Large intestine (tissue), 3 donors: ENCODE results near the gene OPCML. TPM values are rescaled to one million over a fixed set of nuclear protein-coding genes. Genes with fewer than 3 reads are reported as not detected.

ENCODE experiments used
- DNase-seq, 2 donors: peaks; one replicate each; pipeline versions ENCODE4 v3.0.0 to v3.0.0-alpha.2; 2013
- H3K27ac ChIP-seq: one replicate; pipeline ENCODE4 v1.5.1; 2013; ENCODE audit warnings: low read length
- H3K27me3 ChIP-seq: 2 replicates; pipeline ENCODE4 v1.6.1; 2013; ENCODE audit warnings: low read length; ENCODE audit not compliant: control insufficient read depth, insufficient read depth
- H3K36me3 ChIP-seq: 2 replicates; pipeline ENCODE4 v1.6.1; 2013; ENCODE audit warnings: low read length; ENCODE audit not compliant: control insufficient read depth, insufficient read depth
- H3K4me1 ChIP-seq: one replicate; pipeline ENCODE4 v1.6.1; 2013; ENCODE audit warnings: low read length; ENCODE audit not compliant: control insufficient read depth, insufficient read depth
- H3K4me3 ChIP-seq: one replicate; pipeline ENCODE4 v1.5.1; 2013; ENCODE audit warnings: low read length
- H3K9me3 ChIP-seq: one replicate; pipeline ENCODE4 v1.6.1; 2013; ENCODE audit warnings: mild to moderate bottlenecking, low read depth, low read length, moderate library complexity; ENCODE audit not compliant: control insufficient read depth
- WGBS: methylation state at CpG from one replicate; pipeline ENCODE4 v1.1.5; 2013; ENCODE audit warnings: low lambda C conversion rate; ENCODE audit not compliant: insufficient coverage; 5-methylcytosine and 5-hydroxymethylcytosine counted together
- polyA plus RNA-seq: library from polyadenylated mRNA; unstranded; fragments of 120-200 nt; gene quantifications from one replicate; pipeline ENCODE4 v1.2.1, GENCODE V29; 2013

OPCML gene
- polyA plus RNA-seq, 1 donor = 1.4 TPM

GRCh38 chr11:132755934-132756333 lies 776.4 kb downstream of the OPCML start:
- no peak overlapping the region for H3K4me3 ChIP-seq
- 87% methylated on average over 3 of the region's 5 CpGs for WGBS
- no peak overlapping the region for H3K27ac ChIP-seq

GRCh38 chr11:132751516-132752250 lies 780.6 kb downstream of the OPCML start:
- H3K4me1 ChIP-seq = no peaks in the 10 kb centered on the region
- no CpG with 5 or more reads among the region's 3 CpGs for WGBS
- no peaks in the 10 kb centered on the region for H3K27me3 ChIP-seq
- no peak for DNase-seq
- no peak overlapping the region for H3K4me3 ChIP-seq
- H3K36me3 ChIP-seq = no peaks in the 10 kb centered on the region
- H3K27ac ChIP-seq = no peak overlapping the region
- no peaks in the 10 kb centered on the region for H3K9me3 ChIP-seq

More at GRCh38 chr11:132755934-132756333, 776.4 kb downstream of the OPCML start:
- no peaks in the 10 kb centered on the region for H3K36me3 ChIP-seq
- no peaks in the 10 kb centered on the region for H3K27me3 ChIP-seq
- no peaks in the 10 kb centered on the region for H3K4me1 ChIP-seq
- no peaks in the 10 kb centered on the region for H3K9me3 ChIP-seq
- no peak for DNase-seq

GRCh38 chr11:132746305-132746704 lies 786.0 kb downstream of the OPCML start:
- no peak for DNase-seq
- no CpG with 5 or more reads among the region's 5 CpGs for WGBS
- no peak overlapping the region for H3K4me3 ChIP-seq
- H3K27ac ChIP-seq = no peak overlapping the region
- no peaks in the 10 kb centered on the region for H3K36me3 ChIP-seq
- H3K27me3 ChIP-seq = no peaks in the 10 kb centered on the region
- no peaks in the 10 kb centered on the region for H3K9me3 ChIP-seq
- no peaks in the 10 kb centered on the region for H3K4me1 ChIP-seq

- Histone ChIP-seq H3K4me3 (no peak overlapping the region), H3K27ac (no peak overlapping the region), H3K4me1 (no peaks in the 10 kb centered on the region), H3K9me3 (no peaks in the 10 kb centered on the region), H3K27me3 (no peaks in the 10 kb centered on the region), H3K36me3 (no peaks in the 10 kb centered on the region)
- WGBS = no CpG with 5 or more reads among the region's 1 CpG
- no peak for DNase-seq
Measured at GRCh38 chr11:132745306-132745705, 787.0 kb downstream of the OPCML start.

DNA sequence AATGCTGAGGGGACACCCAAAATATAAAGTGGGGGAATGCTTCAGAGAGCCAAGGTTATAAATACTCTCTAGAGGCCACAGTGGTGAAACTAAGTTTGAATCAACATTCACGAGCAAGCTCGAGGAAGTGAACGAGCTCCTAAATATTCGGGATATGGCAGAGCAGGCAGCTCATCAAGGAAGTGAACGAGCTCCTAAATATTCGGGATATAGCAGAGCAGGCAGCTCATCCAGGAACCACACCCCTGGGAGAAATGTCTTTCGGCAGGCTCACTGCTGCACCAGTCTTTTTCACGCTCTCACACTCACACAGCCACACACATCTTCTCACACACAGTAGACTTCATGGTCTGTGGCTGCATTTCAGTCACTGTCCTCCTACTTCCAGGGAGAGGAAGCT lies 787.5 kb downstream of the OPCML start:
- H3K4me3 ChIP-seq = no peak overlapping the region
- no peak for DNase-seq
- 100% methylated on average over 1 of the region's 8 CpGs for WGBS

DNA sequence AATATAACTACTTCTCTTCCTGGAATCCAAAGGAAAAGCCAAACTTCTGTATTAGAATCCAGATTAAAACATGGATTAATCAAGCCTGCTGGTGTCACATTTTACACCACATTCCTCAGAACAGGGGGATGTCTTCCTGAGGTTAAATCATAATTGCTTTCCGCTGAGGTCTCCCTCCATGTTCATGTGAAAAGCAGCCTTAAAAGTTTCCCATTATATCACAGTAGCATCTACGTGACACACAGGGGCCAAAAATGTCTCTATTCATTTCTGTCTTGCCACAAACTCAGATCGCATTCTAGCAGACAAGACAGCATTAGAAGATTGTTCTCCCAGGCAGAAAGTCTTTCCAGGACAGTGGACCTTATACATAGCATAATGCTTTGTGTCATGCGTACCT lies 788.7 kb downstream of the OPCML start:
- Histone ChIP-seq H3K36me3 (no peaks in the 10 kb centered on the region), H3K27ac (no peak overlapping the region), H3K27me3 (no peaks in the 10 kb centered on the region), H3K9me3 (no peaks in the 10 kb centered on the region), H3K4me1 (no peaks in the 10 kb centered on the region), H3K4me3 (no peak overlapping the region)
- no peak for DNase-seq
- WGBS = no CpG with 5 or more reads among the region's 4 CpGs

More for the DNA sequence above, 787.5 kb downstream of the OPCML start:
- no peaks in the 10 kb centered on the region for H3K36me3 ChIP-seq
- no peaks in the 10 kb centered on the region for H3K4me1 ChIP-seq
- H3K27ac ChIP-seq = no peak overlapping the region
- H3K9me3 ChIP-seq = no peaks in the 10 kb centered on the region
- no peaks in the 10 kb centered on the region for H3K27me3 ChIP-seq

DNA sequence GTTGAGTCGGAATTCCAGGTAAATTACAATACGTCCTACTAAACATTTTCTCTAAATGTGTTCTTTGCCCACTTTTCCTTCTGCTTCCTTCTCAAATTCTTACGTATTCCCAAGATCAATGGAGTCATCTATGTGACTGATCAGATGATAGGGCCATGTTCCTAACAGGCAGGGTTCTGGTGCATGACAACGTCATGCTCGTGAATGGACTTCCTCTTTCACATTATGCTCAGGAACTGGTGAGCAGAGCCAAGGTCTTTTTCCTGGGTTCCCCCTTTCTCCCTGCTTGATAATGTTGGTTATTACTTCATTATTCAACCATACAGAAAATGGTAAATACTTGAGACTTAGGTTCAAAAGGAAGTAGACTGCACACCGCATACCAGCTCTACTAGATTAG lies 789.4 kb downstream of the OPCML start:
- H3K9me3 ChIP-seq = no peaks in the 10 kb centered on the region
- H3K4me3 ChIP-seq = no peak overlapping the region
- H3K36me3 ChIP-seq = no peaks in the 10 kb centered on the region
- no peaks in the 10 kb centered on the region for H3K4me1 ChIP-seq
- WGBS = 87% methylated on average over 3 of the region's 6 CpGs
- no peak for DNase-seq
- no peaks in the 10 kb centered on the region for H3K27me3 ChIP-seq
- H3K27ac ChIP-seq = no peak overlapping the region

DNA sequence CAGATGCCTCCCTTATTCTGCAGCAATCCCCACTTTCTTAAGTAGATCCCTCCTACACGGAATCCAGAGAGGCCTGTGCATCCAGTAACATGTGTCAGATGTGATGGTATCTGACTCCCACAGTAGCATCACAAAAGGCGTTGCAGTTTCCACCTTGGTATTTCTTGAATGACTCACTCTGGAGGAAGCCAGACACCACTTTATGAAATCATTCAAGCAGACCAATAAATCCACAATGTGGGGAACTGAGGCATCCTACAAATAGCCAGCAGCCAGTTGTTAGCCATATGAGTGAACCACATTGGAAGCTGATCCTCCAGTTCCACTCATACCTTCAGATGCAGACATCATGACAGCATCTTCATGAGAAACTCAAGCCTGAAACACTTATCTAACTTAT lies 798.1 kb downstream of the OPCML start:
- no peaks in the 10 kb centered on the region for H3K36me3 ChIP-seq
- H3K9me3 ChIP-seq = no peaks in the 10 kb centered on the region
- H3K27me3 ChIP-seq = no peaks in the 10 kb centered on the region
- WGBS = no CpG with 5 or more reads among the region's 2 CpGs
- no peaks in the 10 kb centered on the region for H3K4me1 ChIP-seq
- H3K27ac ChIP-seq = no peak overlapping the region
- no peak for DNase-seq
- no peak overlapping the region for H3K4me3 ChIP-seq

GRCh38 chr11:132728026-132728425 lies 804.3 kb downstream of the OPCML start:
- no peaks in the 10 kb centered on the region for H3K4me1 ChIP-seq
- no peak overlapping the region for H3K4me3 ChIP-seq
- no peak overlapping the region for H3K27ac ChIP-seq
- H3K36me3 ChIP-seq = no peaks in the 10 kb centered on the region
- WGBS = no CpG with 5 or more reads among the region's 14 CpGs
- H3K27me3 ChIP-seq = no peaks in the 10 kb centered on the region
- no peak for DNase-seq
- H3K9me3 ChIP-seq = peaks cover 2% of the 10 kb centered on the region

GRCh38 chr11:132721526-132721925 lies 810.8 kb downstream of the OPCML start:
- Histone ChIP-seq H3K27ac (no peak overlapping the region), H3K4me1 (no peaks in the 10 kb centered on the region), H3K27me3 (no peaks in the 10 kb centered on the region), H3K9me3 (no peaks in the 10 kb centered on the region), H3K36me3 (no peaks in the 10 kb centered on the region), H3K4me3 (no peak overlapping the region)
- 100% methylated on average over 1 of the region's 5 CpGs for WGBS
- DNase-seq = no peak

DNA sequence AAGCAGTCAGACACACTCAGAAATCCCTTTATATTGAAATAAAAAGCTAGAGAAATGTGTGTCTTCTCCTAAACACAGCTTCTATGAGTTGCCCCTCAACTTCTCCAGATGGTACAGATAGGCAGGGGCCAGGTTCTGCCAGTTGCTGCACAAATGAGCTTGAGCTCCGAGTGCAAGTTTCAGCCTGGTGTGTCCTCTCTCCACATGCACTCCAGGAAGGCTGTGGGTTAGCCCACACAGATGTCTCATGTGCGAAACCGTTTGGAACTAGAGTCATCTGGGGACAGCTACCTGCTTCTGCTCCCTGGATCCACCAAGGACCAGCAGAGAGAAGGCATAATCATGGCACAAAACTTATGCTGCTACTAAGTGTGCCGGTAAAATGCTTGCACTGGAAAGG lies 812.6 kb downstream of the OPCML start:
- Histone ChIP-seq H3K4me1 (no peaks in the 10 kb centered on the region), H3K27me3 (no peaks in the 10 kb centered on the region), H3K36me3 (no peaks in the 10 kb centered on the region), H3K27ac (no peak overlapping the region), H3K9me3 (no peaks in the 10 kb centered on the region), H3K4me3 (no peak overlapping the region)
- no peak for DNase-seq
- WGBS = no CpG with 5 or more reads among the region's 4 CpGs
